Smooth muscle cell of bladder (primary cell): ENCODE data around the gene HBG2. TPM values are rescaled to one million over a fixed set of nuclear protein-coding genes. Genes with fewer than 3 reads are reported as not detected.

ENCODE experiments used
- total RNA-seq: library from RNA; depleted of rRNA; stranded (reverse); fragments of >200 nt; gene quantifications from 2 replicates; pipeline ENCODE4 v1.2.3, GENCODE V29; 2014

Gene HBG2
- not detected in 2 replicates for total RNA-seq

GRCh38 chr11:5254646-5255413 lies at the start of gene HBG2:
TSS of gene HBG2 (minus strand) at chr11:5254781. CDS start at chr11:5254728, 53 bp downstream.

DNA sequence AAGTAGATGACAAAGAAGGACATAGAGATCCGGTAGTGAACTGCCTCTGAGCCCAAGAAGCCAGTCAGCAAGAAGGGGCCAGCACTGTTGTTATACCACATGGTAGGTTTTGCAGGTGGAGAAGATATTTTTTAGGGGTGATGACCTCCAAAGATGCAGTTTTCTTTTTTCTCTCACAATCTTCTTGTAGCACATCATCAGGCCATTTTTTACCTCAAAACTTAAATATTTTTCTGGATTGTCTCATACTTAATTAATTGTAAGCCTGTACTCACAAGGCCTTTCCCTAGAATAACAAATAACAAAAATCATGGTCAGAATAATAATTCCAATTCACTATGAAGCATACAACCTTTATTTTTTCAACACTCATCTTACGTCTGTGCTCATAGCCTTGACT lies 47.3 kb upstream of the HBG2 start, which contains the start of gene OR51B4:
TSS of gene OR51B4 (minus strand) at position 101 of the 400 bp plus-strand sequence. CDS start at position 101, 0 bp downstream.

GRCh38 chr11:5269715-5270147 lies 15.2 kb upstream of the HBG2 start, which contains the start of gene HBE1:
TSS of gene HBE1 (minus strand) at chr11:5269945. CDS start at chr11:5269890, 55 bp downstream.

DNA sequence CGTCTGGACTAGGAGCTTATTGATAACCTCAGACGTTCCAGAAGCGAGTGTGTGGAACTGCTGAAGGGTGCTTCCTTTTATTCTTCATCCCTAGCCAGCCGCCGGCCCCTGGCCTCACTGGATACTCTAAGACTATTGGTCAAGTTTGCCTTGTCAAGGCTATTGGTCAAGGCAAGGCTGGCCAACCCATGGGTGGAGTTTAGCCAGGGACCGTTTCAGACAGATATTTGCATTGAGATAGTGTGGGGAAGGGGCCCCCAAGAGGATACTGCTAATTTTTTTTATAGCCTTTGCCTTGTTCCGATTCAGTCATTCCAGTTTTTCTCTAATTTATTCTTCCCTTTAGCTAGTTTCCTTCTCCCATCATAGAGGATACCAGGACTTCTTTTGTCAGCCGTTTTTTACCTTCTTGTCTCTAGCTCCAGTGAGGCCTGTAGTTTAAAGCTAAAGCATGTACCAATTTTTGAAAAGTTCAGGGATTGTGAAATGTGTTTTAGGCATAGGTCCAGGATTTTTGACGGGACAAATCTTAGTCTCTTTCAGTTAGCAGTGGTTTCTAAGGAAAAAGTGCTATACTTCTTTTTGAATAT lies 4.7 kb downstream of the HBG2 start, which contains the start of gene HBG1:
TSS of gene HBG1 (minus strand) at position 51 of the 590 bp plus-strand sequence. CDS start 53 bp downstream, outside the sequence.

DNA sequence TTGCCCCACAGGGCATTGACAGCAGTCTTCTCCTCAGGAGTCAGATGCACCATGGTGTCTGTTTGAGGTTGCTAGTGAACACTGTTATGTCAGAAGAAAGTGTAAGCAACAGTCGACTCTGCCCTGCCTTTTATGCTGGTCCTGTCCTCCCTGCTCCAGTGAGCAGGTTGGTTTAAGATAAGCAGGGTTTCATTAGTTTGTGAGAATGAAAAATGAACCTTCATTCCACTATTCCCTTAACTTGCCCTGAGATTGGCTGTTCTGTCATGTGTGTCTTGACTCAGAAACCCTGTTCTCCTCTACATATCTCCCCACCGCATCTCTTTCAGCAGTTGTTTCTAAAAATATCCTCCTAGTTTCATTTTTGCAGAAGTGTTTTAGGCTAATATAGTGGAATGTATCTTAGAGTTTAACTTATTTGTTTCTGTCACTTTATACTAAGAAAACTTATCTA lies 20.2 kb downstream of the HBG2 start, which contains the start of gene HBD:
TSS of gene HBD (minus strand) at position 103 of the 454 bp plus-strand sequence. CDS start at position 53, 50 bp downstream.

GRCh38 chr11:5226732-5227310 lies 27.8 kb downstream of the HBG2 start, which contains the start of gene HBB:
TSS of gene HBB (minus strand) at chr11:5227071. CDS start at chr11:5227021, 50 bp downstream.

Other genes with a start within 250 kb of the HBG2 start
- not detected in 2 replicates for gene OR52J3, start 208.3 kb downstream of the HBG2 start, total RNA-seq
- gene OR52E2, start 195.2 kb downstream of the HBG2 start, total RNA-seq, result not detected in 2 replicates
- gene OR52E1, start 185.2 kb downstream of the HBG2 start, total RNA-seq, result not detected in 2 replicates
- not detected in 2 replicates for gene OR52A5, start 116.4 kb downstream of the HBG2 start, total RNA-seq
- gene OR52A1, start 100.0 kb downstream of the HBG2 start, total RNA-seq, result not detected in 2 replicates
- not detected in 2 replicates for gene OR51V1, start 54.1 kb downstream of the HBG2 start, total RNA-seq
- gene HBB, start 27.7 kb downstream of the HBG2 start, total RNA-seq, result not detected in 2 replicates
- not detected in 2 replicates for gene HBD, start 20.3 kb downstream of the HBG2 start, total RNA-seq
- not detected in 2 replicates for gene HBG1, start 4.9 kb downstream of the HBG2 start, total RNA-seq
- 0.14 TPM in 1 of 2 replicates, not detected in the other for gene HBE1, start 15.2 kb upstream of the HBG2 start, total RNA-seq
- gene OR51B4, start 47.2 kb upstream of the HBG2 start, total RNA-seq, result not detected in 2 replicates
- gene OR51B2, start 69.5 kb upstream of the HBG2 start, total RNA-seq, result 0.18 TPM in 1 of 2 replicates, not detected in the other
- gene OR51B5, start 88.7 kb upstream of the HBG2 start, total RNA-seq, result 0.18 and 0.28 TPM in 2 replicates
- gene OR51B6, start 96.7 kb upstream of the HBG2 start, total RNA-seq, result not detected in 2 replicates
- not detected in 2 replicates for gene OR51M1, start 129.0 kb upstream of the HBG2 start, total RNA-seq
- not detected in 2 replicates for gene OR51Q1, start 167.3 kb upstream of the HBG2 start, total RNA-seq
- 0.28 TPM in 1 of 2 replicates, not detected in the other for gene OR51I1, start 186.7 kb upstream of the HBG2 start, total RNA-seq
- not detected in 2 replicates for gene OR51I2, start 194.5 kb upstream of the HBG2 start, total RNA-seq
- not detected in 2 replicates for gene OR52D1, start 233.9 kb upstream of the HBG2 start, total RNA-seq